GM13977 (cell line): ENCODE measurements around the gene LRRC46.

ENCODE experiments used
- DNase-seq: peaks from one replicate; pipeline ENCODE4 v3.0.0; 2012; ENCODE audit warnings: low spot score
- in situ Hi-C: fragments of 300-500 bp; cut with MboI; formaldehyde crosslinking; loops from one replicate; pipeline ENCODE4 v1.12.0; 2022; ENCODE audit warnings: low sequenced_read_pairs, low pct_unique_long_range_greater_than_20kb, mixed read lengths, inconsistent platforms; ENCODE audit not compliant: unreplicated experiment
- TF ChIP-seq, protein P1 (sequence below): IDR thresholded peaks from 2 replicates; pipeline ENCODE4 v1.5.1; 2012; ENCODE audit warnings: mild to moderate bottlenecking, control low read depth; ENCODE audit not compliant: insufficient read depth; ENCODE audit errors: extremely low read depth, missing control alignments

LRRC46 gene

DNA sequence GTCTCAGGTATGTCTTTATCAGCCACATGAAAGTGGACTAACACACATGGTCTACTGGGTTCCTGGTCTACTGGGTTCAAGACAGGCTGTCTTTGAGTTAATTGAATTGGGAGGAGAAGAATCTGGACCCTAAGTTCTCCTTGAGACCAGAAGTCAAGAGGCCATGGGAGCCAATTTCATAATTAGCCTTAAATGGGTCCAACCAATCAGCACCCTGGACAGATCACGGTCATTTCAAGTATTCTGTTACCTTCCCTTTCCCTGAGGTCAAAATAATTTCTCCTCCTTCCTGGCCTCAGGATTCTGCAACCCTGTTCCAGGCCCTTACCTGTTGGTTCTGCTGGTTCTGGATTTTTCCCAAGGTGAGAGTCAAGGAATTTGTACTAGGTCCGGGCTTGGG is 33.7 kb upstream of the LRRC46 start:
- TF ChIP-seq, protein P1, sequence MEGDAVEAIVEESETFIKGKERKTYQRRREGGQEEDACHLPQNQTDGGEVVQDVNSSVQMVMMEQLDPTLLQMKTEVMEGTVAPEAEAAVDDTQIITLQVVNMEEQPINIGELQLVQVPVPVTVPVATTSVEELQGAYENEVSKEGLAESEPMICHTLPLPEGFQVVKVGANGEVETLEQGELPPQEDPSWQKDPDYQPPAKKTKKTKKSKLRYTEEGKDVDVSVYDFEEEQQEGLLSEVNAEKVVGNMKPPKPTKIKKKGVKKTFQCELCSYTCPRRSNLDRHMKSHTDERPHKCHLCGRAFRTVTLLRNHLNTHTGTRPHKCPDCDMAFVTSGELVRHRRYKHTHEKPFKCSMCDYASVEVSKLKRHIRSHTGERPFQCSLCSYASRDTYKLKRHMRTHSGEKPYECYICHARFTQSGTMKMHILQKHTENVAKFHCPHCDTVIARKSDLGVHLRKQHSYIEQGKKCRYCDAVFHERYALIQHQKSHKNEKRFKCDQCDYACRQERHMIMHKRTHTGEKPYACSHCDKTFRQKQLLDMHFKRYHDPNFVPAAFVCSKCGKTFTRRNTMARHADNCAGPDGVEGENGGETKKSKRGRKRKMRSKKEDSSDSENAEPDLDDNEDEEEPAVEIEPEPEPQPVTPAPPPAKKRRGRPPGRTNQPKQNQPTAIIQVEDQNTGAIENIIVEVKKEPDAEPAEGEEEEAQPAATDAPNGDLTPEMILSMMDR: no peak
- in situ Hi-C loops: no loop called here
- DNase-seq: no peak

DNA sequence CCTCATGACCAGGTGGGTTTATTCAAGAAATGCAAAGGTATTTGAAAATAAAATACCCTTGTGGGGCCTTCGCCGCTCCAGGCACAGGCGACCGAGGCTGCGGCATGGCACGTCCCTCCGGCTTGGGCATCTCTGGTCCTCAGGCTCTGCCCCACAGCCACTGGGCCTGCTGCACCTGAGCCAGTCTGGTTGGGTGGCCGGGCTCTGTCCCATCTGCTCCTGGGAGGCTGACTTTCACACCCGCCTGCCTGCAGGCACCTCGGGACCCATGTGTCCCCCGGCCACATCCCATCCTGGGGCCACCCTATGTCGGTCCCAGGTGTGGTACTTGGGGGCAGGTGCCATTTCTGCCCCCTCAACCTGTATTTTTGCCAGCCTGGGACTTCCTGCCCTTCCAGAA is 30.8 kb upstream of the LRRC46 start:
- TF ChIP-seq, protein P1: no peak
- in situ Hi-C loops: no loop called here
- no peak for DNase-seq

DNA sequence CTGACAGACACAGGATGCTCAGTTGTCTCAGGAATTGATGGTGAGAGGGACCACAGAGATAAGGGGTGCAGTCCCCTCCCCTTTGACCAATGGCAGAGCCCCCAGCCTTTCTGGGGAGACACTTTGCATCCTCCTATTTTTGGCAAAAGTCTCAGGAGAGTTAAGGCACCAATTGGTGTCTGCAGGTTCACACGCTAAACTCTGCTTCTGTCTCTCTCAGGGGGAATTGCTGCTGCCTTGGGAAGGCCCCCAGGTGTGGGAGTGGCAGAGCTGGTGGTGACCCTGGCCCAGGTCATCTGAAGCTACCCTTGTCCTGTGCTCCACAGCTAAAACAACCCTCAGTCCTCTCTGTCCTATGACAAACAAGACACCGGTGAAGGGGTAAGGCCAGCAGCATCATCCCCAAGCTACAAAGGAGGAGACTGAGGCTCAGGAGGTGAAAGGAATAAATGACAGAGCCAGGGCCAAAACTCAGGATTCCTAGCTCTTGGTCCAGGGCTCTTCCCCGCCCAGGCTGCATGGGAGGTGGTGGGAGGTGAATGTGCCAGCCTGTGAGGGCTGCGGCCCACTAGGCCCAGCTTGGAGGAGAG is 30.2 kb upstream of the LRRC46 start:
- no peak for DNase-seq
- TF ChIP-seq, protein P1: no peak
- in situ Hi-C loops: no loop called here

DNA sequence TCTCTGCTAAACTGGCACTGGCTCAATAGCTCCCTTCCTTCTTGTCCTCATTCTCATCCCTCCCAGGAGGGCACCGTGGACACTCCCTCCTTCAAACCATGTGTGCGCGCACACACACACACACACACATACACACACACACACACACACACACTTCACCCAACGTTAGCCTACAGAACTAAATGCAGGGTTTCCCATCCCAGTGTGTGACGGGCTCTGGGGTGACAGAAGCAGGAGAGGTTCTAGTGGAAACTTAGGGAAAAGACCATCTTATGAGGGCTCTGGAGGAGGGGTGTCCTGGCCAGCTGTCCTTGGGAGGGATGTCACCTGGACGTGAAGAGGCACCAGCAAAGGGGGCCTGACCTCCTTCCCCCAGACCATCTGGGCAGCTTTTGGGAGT is 29.6 kb upstream of the LRRC46 start:
- no peak for DNase-seq
- in situ Hi-C loops: no loop called here
- TF ChIP-seq, protein P1: no peak

DNA sequence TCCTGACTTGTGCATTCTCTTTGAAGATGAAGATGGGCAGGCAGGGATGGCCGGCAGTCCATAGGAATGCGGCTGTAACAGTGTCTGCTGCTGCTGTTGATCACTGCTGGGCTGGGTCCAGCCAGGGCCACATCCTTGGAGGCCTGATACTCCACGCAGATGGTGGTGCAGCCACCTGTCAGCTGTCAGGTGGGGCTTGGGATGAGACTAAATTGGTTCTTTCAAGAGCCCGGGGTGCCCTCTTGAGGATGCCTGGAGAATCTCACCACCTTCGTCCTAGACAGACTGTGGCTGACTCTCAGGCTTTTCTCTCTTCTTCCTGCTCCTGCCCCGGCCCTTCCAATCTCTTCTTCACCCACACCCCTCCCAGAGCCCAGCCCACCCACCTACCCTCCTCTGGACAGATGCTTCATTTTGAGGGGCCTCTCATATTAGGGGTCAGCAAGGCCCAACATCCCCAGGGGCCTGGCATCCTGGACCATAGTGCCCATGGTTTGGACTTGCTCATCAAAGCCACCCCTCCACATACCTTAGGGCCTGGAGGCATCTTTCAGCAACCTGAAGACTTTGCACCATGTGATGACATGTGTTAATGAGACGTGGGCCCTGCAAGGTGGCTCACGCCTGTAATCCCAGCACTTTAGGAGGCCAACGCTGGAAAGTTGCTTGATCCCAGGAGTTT is 29.0 kb upstream of the LRRC46 start:
- in situ Hi-C loops: no loop called here
- TF ChIP-seq, protein P1: peak; percentile 70
- peak; percentile 86 for DNase-seq

DNA sequence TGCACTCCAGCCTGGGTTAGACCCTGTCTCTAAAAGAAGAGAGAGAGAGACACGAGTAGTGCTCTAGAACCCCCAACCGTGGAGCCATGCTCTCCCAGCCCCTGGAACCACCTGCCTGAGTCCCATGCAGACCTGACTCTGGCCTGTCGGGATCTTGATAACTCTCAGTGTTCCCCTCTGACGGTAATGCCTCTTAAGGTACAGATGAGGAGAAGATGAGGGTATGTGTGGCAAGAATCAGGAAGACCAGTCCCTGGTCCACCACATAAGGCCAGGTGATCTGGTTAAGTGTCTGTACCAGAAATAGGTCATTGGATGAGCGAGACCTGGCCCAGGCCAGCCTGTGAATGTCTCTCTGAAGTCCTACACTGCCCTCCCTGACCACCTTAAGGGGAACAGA is 28.3 kb upstream of the LRRC46 start:
- no peak for DNase-seq
- TF ChIP-seq, protein P1: no peak
- in situ Hi-C loops: no loop called here
